HG03025 (cell line): ENCODE measurements around the gene RBM19.

ENCODE experiments used
- ATAC-seq: cut with Tn5 transposase; IDR thresholded peaks from one replicate; pipeline ENCODE4 v1.9.1; 2021; ENCODE audit warnings: mild to moderate bottlenecking, moderate library complexity; ENCODE audit not compliant: unreplicated experiment, low FRiP score

RBM19 gene

DNA sequence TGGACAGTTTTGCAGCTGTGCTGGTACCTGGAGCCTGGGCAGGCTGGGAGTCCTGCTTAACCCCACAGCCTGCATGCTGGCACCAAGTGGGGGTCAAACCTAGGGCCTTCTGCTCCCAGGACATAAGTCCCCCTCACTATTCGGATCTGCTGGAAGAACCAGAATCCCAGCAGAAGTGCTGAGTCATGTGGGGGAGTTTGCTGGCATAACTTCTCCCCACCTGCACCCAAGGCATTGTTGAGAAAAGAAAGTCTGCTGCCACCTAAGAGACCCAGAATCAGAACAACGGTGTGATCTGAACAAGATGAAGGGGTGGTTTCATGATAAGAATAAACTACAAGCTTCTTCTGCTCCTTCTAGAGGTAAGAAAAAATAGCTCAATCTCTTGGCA, 102.7 kb downstream of the RBM19 start:
- ATAC-seq = no peak

DNA sequence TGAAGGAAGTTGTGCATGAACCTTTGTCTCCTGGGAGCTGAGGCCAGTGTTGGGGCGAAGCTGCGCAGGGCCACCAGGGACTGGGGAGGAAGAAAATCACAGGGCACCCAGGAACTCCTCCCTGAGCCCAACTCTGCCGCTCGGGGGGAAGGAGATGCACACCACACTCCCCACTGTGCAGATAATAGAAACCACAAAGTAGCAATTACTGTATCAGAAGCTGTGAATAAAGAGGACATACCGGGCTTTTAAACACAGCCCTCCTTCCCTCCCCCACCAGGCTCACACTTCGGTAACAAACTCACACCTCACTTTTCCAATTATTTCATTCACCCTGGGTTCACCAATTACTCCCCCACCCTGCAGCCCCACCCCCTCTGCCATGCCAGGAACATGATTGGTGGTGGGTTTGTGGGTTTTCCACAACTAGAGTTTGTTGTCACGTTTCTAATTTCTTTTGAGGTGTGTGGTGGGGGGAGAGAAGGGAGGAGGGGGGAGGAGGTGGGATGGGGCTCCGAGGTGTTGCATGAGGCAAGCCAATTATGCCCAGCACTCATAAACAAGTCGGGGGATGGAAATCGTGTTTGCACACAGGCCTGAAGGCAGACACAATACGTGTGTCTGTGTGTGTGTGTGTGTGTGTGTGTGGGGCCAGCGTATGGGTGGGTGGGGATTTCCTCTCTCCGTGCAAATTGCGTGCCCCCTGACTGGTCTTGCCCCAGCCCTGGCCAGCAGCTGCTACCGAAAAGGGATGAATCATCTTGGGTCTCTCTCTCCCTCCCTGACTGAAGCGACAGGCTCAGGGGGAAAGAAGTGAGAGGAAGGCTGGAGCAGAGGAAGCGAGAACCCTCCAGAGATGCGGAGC, 103.3 kb downstream of the RBM19 start:
- no peak for ATAC-seq

DNA sequence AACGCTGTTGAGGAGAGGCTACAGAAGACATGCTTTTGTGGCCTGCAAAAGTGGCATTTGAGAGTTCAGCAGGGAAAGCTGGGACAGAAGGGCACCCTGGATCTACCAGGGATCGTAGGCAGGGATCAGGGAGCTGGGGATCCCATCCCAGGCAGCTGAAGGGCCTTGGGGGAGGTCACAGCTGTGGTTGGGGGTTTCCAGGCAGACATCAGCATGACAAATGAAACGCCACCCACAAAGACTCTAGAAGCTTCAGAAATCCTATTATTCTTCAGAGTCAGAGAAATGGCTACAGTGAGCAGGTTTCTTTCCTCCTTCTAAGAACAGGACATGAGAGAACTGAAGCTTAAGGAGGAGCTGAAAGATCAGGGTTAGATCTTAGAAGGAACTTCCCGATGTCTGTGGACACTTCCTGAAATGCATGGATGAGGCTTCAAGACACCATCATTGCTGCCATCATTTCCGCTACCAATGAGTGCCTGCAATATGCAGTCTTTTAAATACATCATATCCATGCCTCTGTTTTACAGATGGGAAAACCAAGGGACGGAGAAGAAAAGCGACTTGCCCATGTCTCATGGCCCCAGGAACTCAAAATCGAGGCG, 104.3 kb downstream of the RBM19 start:
- ATAC-seq = no peak

DNA sequence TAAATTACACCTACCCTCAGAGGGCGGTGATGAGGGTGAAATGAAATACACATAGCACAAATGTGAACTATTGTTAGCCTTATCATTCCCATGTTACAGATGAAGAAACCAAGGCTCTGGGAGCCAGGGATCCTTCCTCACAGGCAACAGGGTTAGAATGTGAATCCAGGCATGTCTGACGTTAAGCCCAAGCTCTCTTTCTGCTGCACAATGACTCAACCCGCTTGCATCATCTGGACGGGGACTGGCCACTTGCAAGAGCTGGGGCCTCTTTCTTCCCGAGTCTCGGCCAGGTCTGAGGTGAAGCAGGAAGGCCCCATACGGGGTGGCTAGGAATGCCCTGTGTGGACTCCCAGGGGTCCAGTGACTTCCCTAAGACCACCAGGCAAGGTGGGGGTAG, 105.2 kb downstream of the RBM19 start:
- no peak for ATAC-seq

- no peak for ATAC-seq
Measured at GRCh38 chr12:113860059-113860820, 105.9 kb downstream of the RBM19 start.

DNA sequence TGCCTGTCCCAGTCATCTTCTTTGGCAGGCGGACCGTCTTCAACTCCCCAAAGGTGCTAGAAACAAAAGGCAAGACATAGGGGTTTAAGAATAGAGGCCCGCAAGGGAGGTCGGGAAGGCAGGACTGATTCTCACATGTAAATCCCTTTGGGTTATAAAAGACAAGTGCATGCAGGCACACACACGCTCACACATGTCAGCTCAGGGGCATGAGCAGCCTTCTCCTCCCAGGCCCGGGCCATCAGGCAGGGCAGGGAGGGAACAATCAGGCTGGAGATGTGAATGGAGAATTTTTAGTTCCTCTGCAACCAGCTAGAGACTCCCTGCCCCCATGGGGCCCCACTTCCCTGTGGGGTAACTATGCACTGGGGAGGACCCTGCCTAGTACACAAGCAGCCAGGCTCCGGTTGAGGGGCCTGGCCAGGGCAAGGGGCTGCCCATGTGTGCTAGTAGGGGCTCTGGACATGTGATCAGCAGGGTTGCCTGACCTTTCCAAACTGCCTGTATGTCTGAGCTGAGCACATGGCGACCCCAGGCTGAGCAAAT, 107.2 kb downstream of the RBM19 start:
- no peak for ATAC-seq

DNA sequence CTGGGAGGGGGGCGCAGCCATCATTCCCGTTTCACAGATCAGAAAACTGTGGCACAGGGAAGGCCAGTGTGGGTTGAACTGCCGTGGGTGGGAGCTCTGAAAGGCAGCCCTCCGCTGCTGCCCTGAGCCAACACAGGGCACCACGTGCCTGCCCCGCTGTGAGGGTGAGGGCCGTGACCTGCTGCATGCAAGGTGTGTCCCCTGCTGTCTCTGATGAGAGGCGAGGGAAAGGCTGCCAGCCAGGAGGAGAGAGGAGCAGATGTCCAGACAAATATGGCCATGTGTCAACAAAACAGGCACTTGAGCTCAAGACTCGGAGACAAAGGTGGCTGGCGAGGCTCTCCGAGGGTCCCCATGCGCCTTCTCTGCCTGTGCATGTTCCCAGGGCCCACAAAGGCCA, 108.8 kb downstream of the RBM19 start:
- ATAC-seq = no peak

GRCh38 chr12:113855998-113856397, 110.1 kb downstream of the RBM19 start:
- ATAC-seq = no peak

DNA sequence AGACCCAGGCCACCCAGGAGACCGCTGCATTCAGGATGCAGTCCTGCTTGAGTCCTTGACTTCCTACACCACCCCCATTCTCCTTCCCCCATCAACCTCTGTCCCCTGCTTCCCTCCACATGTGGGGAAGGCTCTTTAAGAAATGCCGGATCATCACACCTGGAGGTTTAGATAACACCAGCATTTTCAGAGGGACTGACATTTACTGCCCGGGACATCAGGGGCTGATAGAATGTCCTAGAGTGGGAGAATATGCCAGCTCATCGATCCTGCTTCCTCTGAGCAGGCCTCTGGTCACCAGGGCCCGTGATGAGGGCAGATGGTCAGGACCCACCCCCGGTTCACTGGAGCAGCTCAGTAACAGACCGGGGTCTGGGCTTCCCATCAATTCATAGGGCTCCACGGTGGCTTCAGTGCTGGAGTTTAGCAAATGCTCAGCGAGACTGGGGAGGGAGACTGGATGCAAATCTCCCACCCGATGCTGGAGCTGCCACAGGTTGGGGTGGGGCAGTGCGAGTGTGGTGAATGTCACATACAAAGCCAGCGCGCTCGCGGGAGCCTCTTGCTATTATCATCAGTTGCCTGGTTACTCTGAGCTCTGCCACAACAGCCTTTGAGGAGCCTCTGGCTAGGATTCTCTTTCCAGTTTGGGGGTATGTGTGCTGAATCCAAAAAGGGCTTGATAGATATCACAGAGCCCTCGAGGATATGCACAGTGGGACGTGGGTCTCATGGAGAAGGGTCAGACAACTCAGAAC, 111.6 kb downstream of the RBM19 start:
- no peak for ATAC-seq

DNA sequence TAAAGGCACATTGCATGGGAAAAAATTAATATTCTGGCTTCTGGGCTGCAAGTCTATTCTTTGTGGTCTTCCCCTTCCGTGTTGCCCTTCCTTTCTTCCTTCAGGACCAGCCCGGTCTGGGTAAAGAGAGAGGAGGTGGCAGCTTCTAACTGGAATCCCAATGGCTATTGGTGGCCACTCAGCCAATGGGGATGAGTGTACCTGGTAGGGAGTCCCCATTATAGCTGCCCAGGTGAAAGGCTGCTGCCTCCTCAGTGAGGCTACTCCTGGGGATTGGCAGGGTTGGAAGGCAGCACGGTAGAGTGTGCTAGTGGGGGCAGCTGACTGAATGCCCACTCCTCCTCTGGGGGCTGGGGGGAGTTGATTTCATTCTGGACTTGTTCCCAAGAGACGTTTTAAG, 112.6 kb downstream of the RBM19 start:
- ATAC-seq = no peak

DNA sequence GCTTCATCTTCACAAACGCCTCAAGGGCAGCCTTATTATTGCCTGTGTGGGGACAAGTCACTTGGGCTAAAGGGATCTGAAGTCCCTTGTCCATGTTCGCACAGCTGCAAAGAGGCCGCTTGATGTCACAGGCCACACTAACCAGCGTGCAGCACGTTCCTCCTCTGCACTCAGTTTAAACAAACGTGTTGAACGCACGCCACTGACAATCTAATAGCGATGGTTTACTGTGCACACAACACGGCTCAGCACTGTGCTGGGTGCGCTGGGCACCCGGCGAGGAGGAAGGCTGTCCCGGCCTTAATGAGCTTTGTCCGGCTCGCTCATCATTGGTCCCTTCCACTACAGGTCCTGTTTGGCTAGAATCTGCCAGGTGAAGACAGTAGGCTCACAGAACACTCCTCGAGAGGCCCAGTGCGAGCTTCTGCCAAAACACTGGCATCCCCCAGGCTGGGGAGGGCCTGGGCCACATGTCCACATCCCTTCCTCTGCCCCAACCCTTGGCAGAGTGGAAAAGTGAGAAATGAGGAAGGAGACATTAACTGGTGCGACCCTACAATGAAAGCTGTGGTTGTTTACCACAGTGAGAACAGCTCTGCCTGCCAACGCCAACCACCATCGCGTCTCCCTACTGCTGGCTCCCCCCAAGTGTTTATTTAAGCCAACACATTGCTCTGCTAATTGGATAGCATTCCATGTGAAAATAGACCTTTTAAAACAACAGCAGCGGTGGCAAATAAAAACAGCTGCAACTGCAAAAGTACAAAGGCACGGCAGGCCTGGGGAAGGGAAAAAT, 113.2 kb downstream of the RBM19 start:
- no peak for ATAC-seq

- ATAC-seq = no peak
Measured at GRCh38 chr12:113852264-113852663, 113.9 kb downstream of the RBM19 start.

DNA sequence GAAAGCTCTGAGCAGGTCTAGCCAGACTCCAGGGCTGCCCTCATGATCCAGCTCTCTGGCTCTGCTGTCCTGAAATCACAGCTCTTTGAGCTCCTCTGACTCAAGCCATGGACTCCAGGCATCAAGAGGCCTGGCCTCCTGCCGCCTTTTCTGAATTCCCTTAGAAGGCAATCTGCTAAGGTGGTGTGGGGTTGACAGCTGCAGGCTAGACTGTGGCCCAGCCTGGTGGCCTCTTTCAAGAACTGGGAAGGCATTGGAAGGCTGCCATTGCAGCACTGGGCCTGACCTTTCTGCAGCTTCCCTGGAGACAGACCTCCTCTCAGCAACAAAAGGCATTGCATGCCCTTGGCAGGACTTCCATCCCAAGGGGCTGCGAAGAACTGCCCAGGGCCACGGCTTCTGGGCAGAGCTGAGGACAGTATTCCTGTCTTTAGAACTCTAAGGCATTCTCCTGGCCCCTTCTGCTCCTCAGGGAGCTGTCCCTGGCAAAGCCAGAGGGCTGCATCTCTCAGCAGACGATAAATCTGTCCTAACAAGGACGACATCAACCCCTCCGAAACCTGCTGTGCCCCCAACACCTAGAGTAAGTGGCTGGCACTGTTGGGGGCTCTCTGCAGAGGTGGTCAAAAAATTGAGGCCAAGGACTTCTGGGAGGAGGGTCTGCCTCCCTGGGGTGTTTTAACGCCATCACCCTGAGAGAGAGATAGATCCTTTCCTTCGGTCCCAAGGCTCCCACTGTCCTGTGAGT, 115.6 kb downstream of the RBM19 start:
- ATAC-seq = no peak

GRCh38 chr12:113847856-113848255, 118.3 kb downstream of the RBM19 start:
- no peak for ATAC-seq

- no peak for ATAC-seq
Measured at GRCh38 chr12:113846883-113847755, 119.0 kb downstream of the RBM19 start.

- ATAC-seq = no peak
Measured at GRCh38 chr12:113845900-113846674, 120.0 kb downstream of the RBM19 start.

GRCh38 chr12:113844495-113845210, 121.5 kb downstream of the RBM19 start:
- ATAC-seq = no peak
